ENCODE measurements around the gene PROZ. TPM values are rescaled to one million over a fixed set of nuclear protein-coding genes. Genes with fewer than 3 reads are reported as not detected.
A peak's percentile ranks its signal among the peaks of the same experiment; 100 is the strongest.

The PROZ gene
- total and polyA plus RNA-seq, 2 of the 13 experiments (the other 11 are each of a cell fraction or from before 2014, with no cell fraction given), result 5.6 to 22.5 TPM

GRCh38 chr13:113208421-113209335, 50.2 kb downstream of the PROZ start, which contains the start of gene PCID2 (continued):
- 0 out of 2 replicates have a peak, but pooled peaks have one; percentile 41 for TF ChIP-seq STAT6 (CRISPR knock-in tag; IDR thresholded peaks at IDR 0.05; ENCODE audit: borderline replicate concordance)
- peak; percentile 92; the same call in 1 of the 2 replicates for TF ChIP-seq ZNF766 (CRISPR knock-in tag; IDR thresholded peaks at IDR 0.05; ENCODE audit: borderline replicate concordance)
- peak; percentile 92 for TF ChIP-seq ZNF691 (CRISPR knock-in tag; IDR thresholded peaks at IDR 0.05; ENCODE audit: borderline replicate concordance, low read depth)
- peak; percentile 87 for TF ChIP-seq ZHX2 (IDR thresholded peaks at IDR 0.05; ENCODE audit: low read depth)
- no peak; the same call in 1 of the 2 replicates for TF ChIP-seq ZHX2 (CRISPR knock-in tag; IDR thresholded peaks at IDR 0.05; ENCODE audit: borderline replicate concordance)
- peak; percentile 94 for TF ChIP-seq ZFP82 (CRISPR knock-in tag; IDR thresholded peaks at IDR 0.05; ENCODE audit: borderline replicate concordance)
- TF ChIP-seq ZBTB21 (CRISPR knock-in tag; IDR thresholded peaks at IDR 0.05), result no peak
- TF ChIP-seq ZFP1 (CRISPR knock-in tag; IDR thresholded peaks at IDR 0.05), result peak; percentile 72; the same call in 1 of the 2 replicates
- TF ChIP-seq ZNF781 (CRISPR knock-in tag; IDR thresholded peaks at IDR 0.05; ENCODE audit: borderline replicate concordance, not compliant biosample characterization), result peak; percentile 74
- TF ChIP-seq SATB2 (CRISPR knock-in tag; IDR thresholded peaks at IDR 0.05), result peak; percentile 73
- 0 out of 2 replicates have a peak, but pooled peaks have one; percentile 47 for TF ChIP-seq KLF9 (CRISPR knock-in tag; IDR thresholded peaks at IDR 0.05; ENCODE audit: low read depth)
- TF ChIP-seq NFKB2 (CRISPR knock-in tag; IDR thresholded peaks at IDR 0.05; ENCODE audit: borderline replicate concordance), result peak; percentile 53; the same call in 1 of the 2 replicates
- TF ChIP-seq, protein P1, sequence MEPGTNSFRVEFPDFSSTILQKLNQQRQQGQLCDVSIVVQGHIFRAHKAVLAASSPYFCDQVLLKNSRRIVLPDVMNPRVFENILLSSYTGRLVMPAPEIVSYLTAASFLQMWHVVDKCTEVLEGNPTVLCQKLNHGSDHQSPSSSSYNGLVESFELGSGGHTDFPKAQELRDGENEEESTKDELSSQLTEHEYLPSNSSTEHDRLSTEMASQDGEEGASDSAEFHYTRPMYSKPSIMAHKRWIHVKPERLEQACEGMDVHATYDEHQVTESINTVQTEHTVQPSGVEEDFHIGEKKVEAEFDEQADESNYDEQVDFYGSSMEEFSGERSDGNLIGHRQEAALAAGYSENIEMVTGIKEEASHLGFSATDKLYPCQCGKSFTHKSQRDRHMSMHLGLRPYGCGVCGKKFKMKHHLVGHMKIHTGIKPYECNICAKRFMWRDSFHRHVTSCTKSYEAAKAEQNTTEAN (CRISPR knock-in tag; conservative IDR thresholded peaks at IDR 0.05), result no peak
- no peak for TF ChIP-seq NPAS2 (CRISPR knock-in tag; IDR thresholded peaks at IDR 0.05; ENCODE audit: borderline replicate concordance)
- TF ChIP-seq MTF2 (CRISPR knock-in tag; IDR thresholded peaks at IDR 0.05; ENCODE audit: borderline replicate concordance), result no peak; the same call in 1 of the 2 replicates

Measured in HepG2 (cell line).